SK-N-SH (cell line): Measurements from ENCODE around the gene ST7. TPM values are rescaled to one million over a fixed set of nuclear protein-coding genes. Genes with fewer than 3 reads are reported as not detected.

Experiments
- CTCF ChIA-PET: fragments of 300-600, 350-600 bp; formaldehyde crosslinking; extraction: SDS; loops from one replicate; lab custom pipeline; 2021; lab: Yijun Ruan, JAX
- POLR2A ChIA-PET: fragments of 350-600 bp; sonication (Branson Sonifier 250); formaldehyde crosslinking; extraction: SDS; loops from one replicate; lab custom pipeline; 2020; ENCODE audit warnings: antibody characterized with exemption, inconsistent platforms; lab: Yijun Ruan, JAX
- DNase-seq: peaks from one replicate; pipeline ENCODE4 v3.0.0; 2012
- H2AFZ ChIP-seq: fragments of 200-600 bp; sonication (generic); 2 replicates; pipeline ENCODE4 v1.8.1; 2016; ENCODE audit warnings: antibody characterized with exemption, mild to moderate bottlenecking, low read depth
- H3F3A ChIP-seq: fragments of 200-600 bp; sonication (generic); replicated peaks from 2 replicates; pipeline ENCODE3; 2016; ENCODE audit warnings: antibody characterized with exemption, mild to moderate bottlenecking; ENCODE audit not compliant: insufficient read depth
- H3K27ac ChIP-seq, 2 experiments: fragments of 200-500 bp in 1 of 2; fragments of 200-600 bp in 1 of 2; sonication (Bioruptor generic) in 1 of 2; sonication (generic), shearing (Covaris generic) in 1 of 2; 2 replicates each; pipeline versions ENCODE4 v1.5.1 to v1.6.1; 2014 to 2016; ENCODE audit warnings: low read depth in 2 of 2, inconsistent platforms in 1 of 2, low read length in 1 of 2, mild to moderate bottlenecking in 1 of 2, mixed read lengths in 1 of 2
- H3K27me3 ChIP-seq: fragments of 200-600 bp; sonication (generic), shearing (Covaris generic); 2 replicates; pipeline ENCODE4 v1.6.1; 2016; ENCODE audit warnings: mixed run types; ENCODE audit not compliant: insufficient read depth
- H3K36me3 ChIP-seq, 2 experiments: fragments of 200-500 bp in 1 of 2; fragments of 200-600 bp in 1 of 2; sonication (Bioruptor generic) in 1 of 2; sonication (generic) in 1 of 2; replicated peaks in 1 of 2; 2 replicates each; pipeline versions ENCODE3 to v1.5.1; 2014 to 2016; ENCODE audit warnings: low read length in 1 of 2, mild to moderate bottlenecking in 1 of 2; ENCODE audit not compliant: insufficient read depth in 2 of 2, control insufficient read depth in 1 of 2
- H3K4me1 ChIP-seq, 2 experiments: fragments of 200-500 bp in 1 of 2; fragments of 200-600 bp in 1 of 2; sonication (Bioruptor generic) in 1 of 2; sonication (generic), shearing (Covaris generic) in 1 of 2; 2 replicates each; pipeline versions ENCODE4 v1.5.1 to v1.6.1; 2014 to 2016; ENCODE audit warnings: low read depth in 1 of 2, low read length in 1 of 2, mixed run types in 1 of 2; ENCODE audit not compliant: insufficient read depth in 2 of 2, control insufficient read depth in 1 of 2
- H3K4me2 ChIP-seq: fragments of 200-600 bp; sonication (generic), shearing (Covaris generic); 2 replicates; pipeline ENCODE4 v1.6.1; 2017; ENCODE audit warnings: mixed run types
- H3K4me3 ChIP-seq, 2 experiments: fragments of 200-500 bp in 1 of 2; fragments of 200-600 bp in 1 of 2; sonication (Bioruptor generic) in 1 of 2; sonication (generic), shearing (Covaris generic) in 1 of 2; 2 replicates each; pipeline versions ENCODE4 v1.5.1 to v1.8.1; 2014 to 2016; ENCODE audit warnings: low read depth in 2 of 2, inconsistent platforms in 1 of 2, low read length in 1 of 2, mild to moderate bottlenecking in 1 of 2, mixed read lengths in 1 of 2, moderate library complexity in 1 of 2
- H3K79me2 ChIP-seq: fragments of 200-600 bp; sonication (generic); 2 replicates; pipeline ENCODE4 v1.8.1; 2017; ENCODE audit warnings: mild to moderate bottlenecking; ENCODE audit not compliant: insufficient read depth
- H3K9ac ChIP-seq: fragments of 200-600 bp; sonication (generic); 2 replicates; pipeline ENCODE4 v1.6.1; 2017; ENCODE audit warnings: mixed run types
- H3K9me2 ChIP-seq: fragments of 200-600 bp; sonication (generic); 2 replicates; pipeline ENCODE4 v1.6.1; 2017; ENCODE audit warnings: mixed run types
- H3K9me3 ChIP-seq: fragments of 200-600 bp; sonication (generic); 2 replicates; pipeline ENCODE4 v1.6.1; 2017; ENCODE audit warnings: mixed run types, mild to moderate bottlenecking, moderate library complexity
- H4K20me1 ChIP-seq: fragments of 200-600 bp; sonication (generic); 2 replicates; pipeline ENCODE4 v1.6.1; 2017; ENCODE audit warnings: mild to moderate bottlenecking, mixed run types; ENCODE audit not compliant: insufficient read depth
- CHD2 ChIP-seq: fragments of 150-350 bp; IDR thresholded peaks from 2 replicates; pipeline ENCODE4 v1.6.1; 2018; ENCODE audit warnings: low read length; ENCODE audit not compliant: partially characterized antibody
- EP300 ChIP-seq, 2 experiments: IDR thresholded peaks; 2 replicates each; pipeline versions ENCODE4 v1.4.0 to v1.6.1; 2012; ENCODE audit warnings: borderline replicate concordance in 1 of 2, low read depth in 1 of 2, low read length in 1 of 2
- FOXJ3 ChIP-seq: sonication (generic); formaldehyde crosslinking; IDR thresholded peaks from 2 replicates; pipeline ENCODE4 v1.5.1; 2020; ENCODE audit warnings: mild to moderate bottlenecking, missing genetic modification reagents
- JUND ChIP-seq: IDR thresholded peaks from 2 replicates; pipeline ENCODE4 v1.4.0; 2012
- MXI1 ChIP-seq: IDR thresholded peaks from 2 replicates; pipeline ENCODE4 v1.6.1; 2012; ENCODE audit warnings: mild to moderate bottlenecking, low read depth, low read length, improper control_type of control experiment
- NFIC ChIP-seq: IDR thresholded peaks from 2 replicates; pipeline ENCODE4 v1.4.0; 2012; ENCODE audit warnings: borderline replicate concordance
- NRF1 ChIP-seq: IDR thresholded peaks from 2 replicates; pipeline ENCODE4 v1.6.1; 2012; ENCODE audit warnings: low read depth, mild to moderate bottlenecking, low read length
- TCF12 ChIP-seq: IDR thresholded peaks from 2 replicates; pipeline ENCODE4 v1.4.0; 2012
- WGBS: methylation state at CpG from one replicate; pipeline ENCODE4 v1.1.6; 2017; ENCODE audit warnings: low lambda C conversion rate; 5-methylcytosine and 5-hydroxymethylcytosine counted together
- polyA plus RNA-seq, 3 experiments: library from polyadenylated mRNA; depleted of rRNA; stranded (reverse); fragments of >200 nt; gene quantifications; 2 replicates each; pipeline ENCODE4 v1.2.3, GENCODE V29; 2012
- TF ChIP-seq, protein P1 (sequence below): fragments of 150-350 bp; IDR thresholded peaks from 2 replicates; pipeline ENCODE4 v1.6.1; 2016; ENCODE audit warnings: mild to moderate bottlenecking, low read depth, low read length
- TF ChIP-seq, protein P2 (sequence below): IDR thresholded peaks from 2 replicates; pipeline ENCODE4 v1.4.0; 2012; ENCODE audit warnings: low read depth, borderline replicate concordance
- TF ChIP-seq, protein P3 (sequence below): IDR thresholded peaks from 2 replicates; pipeline ENCODE4 v1.4.0; 2012; ENCODE audit warnings: low read depth
- TF ChIP-seq, protein P4 (sequence below): fragments of 200-600 bp; sonication (generic); IDR thresholded peaks from 2 replicates; pipeline ENCODE4 v1.6.1; 2017; ENCODE audit warnings: antibody characterized with exemption, mild to moderate bottlenecking, moderate library complexity

ST7 gene
- polyA plus RNA-seq, 1 of the 3 experiments (the other 2 are of a cell fraction), result 23.5 TPM

- Histone ChIP-seq H3K9me2 (no peaks in the 10 kb centered on the region), H3F3A (no peaks in the 10 kb centered on the region), H3K9me3 (no peaks in the 10 kb centered on the region), H2AFZ (no peak overlapping the region), H3K4me3 (no peak overlapping the region), H4K20me1 (no peaks in the 10 kb centered on the region)
- DNase-seq, result no peak
- 83% methylated on average over 4 of the region's 4 CpGs for whole genome bisulfite sequencing
- TF ChIP-seq EP300 (IDR thresholded peaks at IDR 0.05; ENCODE audit: borderline replicate concordance in 1 of 2, low read depth in 1 of 2, low read length in 1 of 2) (no peak), JUND (no peak), CHD2 (no peak), NFIC (peak; percentile 63), TCF12 (no peak)
- TF ChIP-seq, protein P1, sequence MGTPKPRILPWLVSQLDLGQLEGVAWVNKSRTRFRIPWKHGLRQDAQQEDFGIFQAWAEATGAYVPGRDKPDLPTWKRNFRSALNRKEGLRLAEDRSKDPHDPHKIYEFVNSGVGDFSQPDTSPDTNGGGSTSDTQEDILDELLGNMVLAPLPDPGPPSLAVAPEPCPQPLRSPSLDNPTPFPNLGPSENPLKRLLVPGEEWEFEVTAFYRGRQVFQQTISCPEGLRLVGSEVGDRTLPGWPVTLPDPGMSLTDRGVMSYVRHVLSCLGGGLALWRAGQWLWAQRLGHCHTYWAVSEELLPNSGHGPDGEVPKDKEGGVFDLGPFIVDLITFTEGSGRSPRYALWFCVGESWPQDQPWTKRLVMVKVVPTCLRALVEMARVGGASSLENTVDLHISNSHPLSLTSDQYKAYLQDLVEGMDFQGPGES, result no peak
- TF ChIP-seq, protein P2, sequence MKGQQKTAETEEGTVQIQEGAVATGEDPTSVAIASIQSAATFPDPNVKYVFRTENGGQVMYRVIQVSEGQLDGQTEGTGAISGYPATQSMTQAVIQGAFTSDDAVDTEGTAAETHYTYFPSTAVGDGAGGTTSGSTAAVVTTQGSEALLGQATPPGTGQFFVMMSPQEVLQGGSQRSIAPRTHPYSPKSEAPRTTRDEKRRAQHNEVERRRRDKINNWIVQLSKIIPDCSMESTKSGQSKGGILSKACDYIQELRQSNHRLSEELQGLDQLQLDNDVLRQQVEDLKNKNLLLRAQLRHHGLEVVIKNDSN, result no peak
- TF ChIP-seq, protein P3, sequence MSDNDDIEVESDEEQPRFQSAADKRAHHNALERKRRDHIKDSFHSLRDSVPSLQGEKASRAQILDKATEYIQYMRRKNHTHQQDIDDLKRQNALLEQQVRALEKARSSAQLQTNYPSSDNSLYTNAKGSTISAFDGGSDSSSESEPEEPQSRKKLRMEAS, result no peak
- TF ChIP-seq, all 33 proteins: peak for 1
- H3K36me3 ChIP-seq, result peaks cover 10 to 40% of the 10 kb centered on the region in 2 experiments
- no peaks in the 10 kb centered on the region for H3K79me2 ChIP-seq
- ChIA-PET POLR2A (no interaction called here), CTCF (no interaction called here)
- H3K4me1 ChIP-seq, result no peaks in the 10 kb centered on the region; a peak in 1 of 4 replicates
- no peaks in the 10 kb centered on the region for H3K27me3 ChIP-seq
- no peak overlapping the region for H3K4me2 ChIP-seq
- no peak overlapping the region for H3K9ac ChIP-seq
- H3K27ac ChIP-seq, result no peak overlapping the region
Observed at GRCh38 chr7:117169907-117170306, 216.6 kb downstream of the ST7 start.

GRCh38 chr7:117171106-117171505, 217.8 kb downstream of the ST7 start:
- Histone ChIP-seq H3K9ac (no peak overlapping the region), H3K27me3 (no peaks in the 10 kb centered on the region), H2AFZ (no peak overlapping the region), H3K79me2 (no peaks in the 10 kb centered on the region), H4K20me1 (no peaks in the 10 kb centered on the region), H3K36me3 (peaks cover 14 to 51% of the 10 kb centered on the region in 2 experiments), H3K4me1 (no peaks in the 10 kb centered on the region; a peak in 1 of 4 replicates), H3K27ac (no peak overlapping the region), H3K4me2 (no peak overlapping the region), H3K4me3 (no peak overlapping the region), H3F3A (no peaks in the 10 kb centered on the region), H3K9me2 (no peaks in the 10 kb centered on the region), H3K9me3 (no peaks in the 10 kb centered on the region)
- DNase-seq, result no peak
- WGBS, result 97% methylated on average over 4 of the region's 4 CpGs
- TF ChIP-seq, protein P4, sequence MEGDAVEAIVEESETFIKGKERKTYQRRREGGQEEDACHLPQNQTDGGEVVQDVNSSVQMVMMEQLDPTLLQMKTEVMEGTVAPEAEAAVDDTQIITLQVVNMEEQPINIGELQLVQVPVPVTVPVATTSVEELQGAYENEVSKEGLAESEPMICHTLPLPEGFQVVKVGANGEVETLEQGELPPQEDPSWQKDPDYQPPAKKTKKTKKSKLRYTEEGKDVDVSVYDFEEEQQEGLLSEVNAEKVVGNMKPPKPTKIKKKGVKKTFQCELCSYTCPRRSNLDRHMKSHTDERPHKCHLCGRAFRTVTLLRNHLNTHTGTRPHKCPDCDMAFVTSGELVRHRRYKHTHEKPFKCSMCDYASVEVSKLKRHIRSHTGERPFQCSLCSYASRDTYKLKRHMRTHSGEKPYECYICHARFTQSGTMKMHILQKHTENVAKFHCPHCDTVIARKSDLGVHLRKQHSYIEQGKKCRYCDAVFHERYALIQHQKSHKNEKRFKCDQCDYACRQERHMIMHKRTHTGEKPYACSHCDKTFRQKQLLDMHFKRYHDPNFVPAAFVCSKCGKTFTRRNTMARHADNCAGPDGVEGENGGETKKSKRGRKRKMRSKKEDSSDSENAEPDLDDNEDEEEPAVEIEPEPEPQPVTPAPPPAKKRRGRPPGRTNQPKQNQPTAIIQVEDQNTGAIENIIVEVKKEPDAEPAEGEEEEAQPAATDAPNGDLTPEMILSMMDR, result peak; percentile 12; the same call in 1 of the 2 replicates
- TF ChIP-seq NRF1, result no peak
- no peak for TF ChIP-seq MXI1
- no peak for TF ChIP-seq FOXJ3
- POLR2A ChIA-PET, result no interaction called here
- CTCF ChIA-PET, result no interaction called here
